ENCODE measurements around the gene PLCD1.

PLCD1 gene

DNA sequence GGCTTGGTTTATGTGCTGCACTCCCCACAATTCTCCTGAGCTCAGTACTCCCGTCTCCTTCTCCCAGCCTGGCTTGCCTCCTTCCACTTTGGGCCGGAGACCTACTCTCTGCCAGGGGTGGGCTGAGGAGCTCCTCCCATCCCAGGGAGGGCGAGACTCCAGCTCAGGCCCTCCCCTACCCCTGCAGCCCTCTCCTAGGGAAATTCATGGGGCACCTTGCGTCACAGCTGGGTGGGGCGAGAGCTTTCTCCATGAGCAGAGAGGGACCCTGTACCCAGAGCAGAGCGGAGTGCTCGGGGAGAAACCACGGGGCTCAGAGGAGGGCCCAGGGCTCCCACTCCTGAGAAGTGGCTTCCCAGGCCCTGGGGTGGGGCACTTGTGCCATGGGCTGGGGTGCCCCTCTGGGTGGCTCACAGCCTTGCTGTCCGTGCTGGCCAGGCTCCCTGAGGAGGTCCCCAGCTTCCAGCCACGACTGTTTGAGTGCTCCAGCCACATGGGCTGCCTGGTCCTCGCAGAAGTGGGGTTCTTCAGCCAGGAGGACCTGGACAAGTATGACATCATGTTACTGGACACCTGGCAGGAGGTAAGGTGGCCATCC is 25.5 kb downstream of the PLCD1 start:
- Histone ChIP-seq H3K4me1 (ENCODE audit: insufficient read depth, low read length) (0 out of 2 replicates have a peak, but pooled peaks cover 2% of the 10 kb centered on the region), H3K4me3 (ENCODE audit: low read length) (no peak overlapping the region), H3K36me3 (ENCODE audit: insufficient read depth, low read depth, low read length) (peaks cover 5% of the 10 kb centered on the region), H3K9me3 (ENCODE audit: insufficient read depth, low read depth, low read length) (no peaks in the 10 kb centered on the region), H3K27me3 (ENCODE audit: insufficient read depth, low read length) (no peaks in the 10 kb centered on the region; the same call in 1 of the 2 replicates), H3K27ac (ENCODE audit: low read length) (no peak overlapping the region), H3K9ac (ENCODE audit: low read depth, low read length) (no peak overlapping the region)

- no peak overlapping the region for H3K9ac ChIP-seq (ENCODE audit: low read depth, low read length)
- no peak overlapping the region for H3K4me3 ChIP-seq (ENCODE audit: low read length)
- no peaks in the 10 kb centered on the region for H3K9me3 ChIP-seq (ENCODE audit: insufficient read depth, low read depth, low read length)
- H3K4me1 ChIP-seq (ENCODE audit: insufficient read depth, low read length), result peaks cover 4% of the 10 kb centered on the region; the same call in 1 of the 2 replicates
- H3K27me3 ChIP-seq (ENCODE audit: insufficient read depth, low read length), result peaks cover 4% of the 10 kb centered on the region
- peaks cover 5% of the 10 kb centered on the region for H3K36me3 ChIP-seq (ENCODE audit: insufficient read depth, low read depth, low read length)
- no peak overlapping the region for H3K27ac ChIP-seq (ENCODE audit: low read length)
Observed at GRCh38 chr3:38003371-38003816, 26.0 kb downstream of the PLCD1 start.

DNA sequence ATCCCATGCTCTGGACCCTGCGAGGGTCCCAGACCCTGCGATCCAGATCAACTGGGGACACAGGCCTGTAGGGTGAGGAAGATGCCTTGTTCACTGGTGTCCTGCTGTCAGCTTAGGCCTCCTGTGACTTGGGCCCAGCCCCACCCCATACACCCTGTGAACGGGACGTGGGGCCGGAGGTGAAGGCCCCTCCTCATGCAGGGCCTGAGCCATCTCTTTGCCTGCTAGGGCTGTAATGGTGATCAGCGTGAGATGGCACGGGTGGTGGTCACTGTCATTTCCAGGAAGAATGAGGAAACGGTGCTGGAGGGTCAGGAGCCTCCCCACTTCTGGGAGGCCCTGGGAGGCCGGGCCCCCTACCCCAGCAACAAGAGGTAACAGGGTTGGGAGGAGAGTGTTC is 26.5 kb downstream of the PLCD1 start:
- no peak overlapping the region for H3K27ac ChIP-seq (ENCODE audit: low read length)
- H3K4me1 ChIP-seq (ENCODE audit: insufficient read depth, low read length), result peaks cover 6% of the 10 kb centered on the region; the same call in 1 of the 2 replicates
- H3K4me3 ChIP-seq (ENCODE audit: low read length), result no peak overlapping the region
- no peak overlapping the region for H3K9ac ChIP-seq (ENCODE audit: low read depth, low read length)
- H3K27me3 ChIP-seq (ENCODE audit: insufficient read depth, low read length), result peaks cover 8% of the 10 kb centered on the region
- H3K36me3 ChIP-seq (ENCODE audit: insufficient read depth, low read depth, low read length), result peaks cover 2% of the 10 kb centered on the region
- no peaks in the 10 kb centered on the region for H3K9me3 ChIP-seq (ENCODE audit: insufficient read depth, low read depth, low read length)

DNA sequence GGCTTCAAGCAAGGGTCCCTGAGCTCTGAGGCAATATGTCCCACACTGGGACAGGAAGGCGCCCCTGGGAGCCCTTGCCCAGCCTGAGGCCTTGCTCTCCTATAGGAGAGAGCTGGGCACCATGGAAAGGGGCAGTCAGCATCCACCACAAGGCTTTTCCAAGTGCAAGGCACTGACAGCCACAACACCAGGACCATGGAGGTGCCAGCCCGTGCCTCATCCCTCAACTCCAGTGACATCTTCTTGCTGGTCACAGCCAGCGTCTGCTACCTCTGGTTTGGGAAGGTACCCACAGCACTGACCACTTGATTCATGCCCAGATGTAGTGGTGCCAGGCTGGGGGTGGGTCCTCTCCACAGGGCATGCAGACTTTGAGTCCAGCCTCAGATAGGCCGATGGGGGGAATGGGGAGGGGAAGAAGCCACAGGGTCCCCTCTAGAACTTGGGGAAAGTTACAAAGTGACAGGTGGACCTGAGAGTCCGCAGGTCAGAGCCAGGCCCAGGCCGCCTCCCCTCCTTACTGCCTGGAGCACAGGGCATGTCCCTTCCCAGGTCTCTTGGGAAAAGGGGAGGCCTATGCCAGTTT is 27.1 kb downstream of the PLCD1 start:
- Histone ChIP-seq H3K9me3 (ENCODE audit: insufficient read depth, low read depth, low read length) (no peaks in the 10 kb centered on the region), H3K27ac (ENCODE audit: low read length) (no peak overlapping the region), H3K4me1 (ENCODE audit: insufficient read depth, low read length) (peaks cover 6% of the 10 kb centered on the region; the same call in 1 of the 2 replicates), H3K27me3 (ENCODE audit: insufficient read depth, low read length) (peaks cover 13% of the 10 kb centered on the region), H3K36me3 (ENCODE audit: insufficient read depth, low read depth, low read length) (no peaks in the 10 kb centered on the region; the same call in none of the 2 replicates), H3K9ac (ENCODE audit: low read depth, low read length) (no peak overlapping the region), H3K4me3 (ENCODE audit: low read length) (no peak overlapping the region)

DNA sequence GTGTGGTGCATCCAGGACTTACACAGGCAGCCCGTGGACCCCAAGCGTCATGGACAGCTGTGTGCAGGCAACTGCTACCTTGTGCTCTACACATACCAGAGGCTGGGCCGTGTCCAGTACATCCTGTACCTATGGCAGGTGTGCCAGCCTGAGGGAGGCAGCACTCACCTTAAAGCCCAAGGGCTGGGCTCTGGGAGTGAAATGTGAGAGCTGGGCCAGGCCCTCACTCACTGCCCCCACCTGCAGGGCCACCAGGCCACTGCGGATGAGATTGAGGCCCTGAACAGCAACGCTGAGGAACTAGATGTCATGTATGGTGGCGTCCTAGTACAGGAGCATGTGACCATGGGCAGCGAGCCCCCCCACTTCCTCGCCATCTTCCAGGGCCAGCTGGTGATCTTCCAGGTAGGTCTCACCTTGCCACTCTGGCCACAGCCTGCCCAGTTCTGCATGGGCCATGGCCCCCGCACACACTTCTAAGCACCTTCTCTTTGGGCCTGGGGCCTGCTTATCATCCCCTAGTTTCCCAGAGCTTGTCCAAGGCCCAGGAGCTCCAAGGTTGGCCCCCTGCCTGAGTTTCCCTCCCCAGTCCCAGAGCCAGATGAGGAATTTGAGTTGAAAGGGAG is 27.9 kb downstream of the PLCD1 start:
- Histone ChIP-seq H3K36me3 (ENCODE audit: insufficient read depth, low read depth, low read length) (no peaks in the 10 kb centered on the region; the same call in none of the 2 replicates), H3K9me3 (ENCODE audit: insufficient read depth, low read depth, low read length) (no peaks in the 10 kb centered on the region), H3K27ac (ENCODE audit: low read length) (no peak overlapping the region), H3K9ac (ENCODE audit: low read depth, low read length) (no peak overlapping the region), H3K27me3 (ENCODE audit: insufficient read depth, low read length) (peaks cover 15% of the 10 kb centered on the region), H3K4me1 (ENCODE audit: insufficient read depth, low read length) (peaks cover 6% of the 10 kb centered on the region; the same call in 1 of the 2 replicates), H3K4me3 (ENCODE audit: low read length) (no peak overlapping the region)

DNA sequence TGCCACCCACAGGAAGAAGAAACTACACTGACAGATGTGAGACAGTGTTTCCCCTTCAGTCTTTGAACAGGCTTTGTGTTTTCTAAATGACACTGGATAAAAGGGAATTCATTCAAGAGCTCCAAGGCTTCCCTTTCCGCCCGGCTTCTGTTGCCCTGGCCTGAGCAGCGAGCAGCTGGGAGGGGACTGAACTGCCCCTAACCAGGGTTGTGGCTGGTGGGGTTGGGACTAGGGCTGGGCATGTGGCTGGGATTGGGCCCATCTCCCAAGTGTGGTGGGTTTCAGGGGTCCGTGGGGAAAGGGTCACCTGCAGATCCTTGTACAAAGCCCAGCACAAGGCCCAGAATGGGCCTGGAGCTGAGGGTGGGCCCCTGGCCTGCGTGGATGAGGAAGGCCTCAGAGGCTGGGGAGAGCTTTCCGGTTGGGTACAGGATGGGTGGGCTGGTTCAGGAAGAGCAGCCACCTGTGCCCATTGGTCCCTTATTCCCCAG is 28.4 kb downstream of the PLCD1 start:
- no peak overlapping the region for H3K27ac ChIP-seq (ENCODE audit: low read length)
- H3K4me3 ChIP-seq (ENCODE audit: low read length), result no peak overlapping the region

GRCh38 chr3:38000242-38000916 is 29.1 kb downstream of the PLCD1 start:
- H3K27ac ChIP-seq (ENCODE audit: low read length), result no peak overlapping the region
- no peaks in the 10 kb centered on the region for H3K9me3 ChIP-seq (ENCODE audit: insufficient read depth, low read depth, low read length)
- H3K9ac ChIP-seq (ENCODE audit: low read depth, low read length), result no peak overlapping the region
- no peaks in the 10 kb centered on the region; the same call in none of the 2 replicates for H3K36me3 ChIP-seq (ENCODE audit: insufficient read depth, low read depth, low read length)
- H3K27me3 ChIP-seq (ENCODE audit: insufficient read depth, low read length), result peaks cover 15% of the 10 kb centered on the region
- peaks cover 6% of the 10 kb centered on the region; the same call in 1 of the 2 replicates for H3K4me1 ChIP-seq (ENCODE audit: insufficient read depth, low read length)
- no peak overlapping the region for H3K4me3 ChIP-seq (ENCODE audit: low read length)

More for the DNA sequence above, 28.4 kb downstream of the PLCD1 start:
- peaks cover 6% of the 10 kb centered on the region; the same call in 1 of the 2 replicates for H3K4me1 ChIP-seq (ENCODE audit: insufficient read depth, low read length)
- no peak overlapping the region for H3K9ac ChIP-seq (ENCODE audit: low read depth, low read length)
- H3K27me3 ChIP-seq (ENCODE audit: insufficient read depth, low read length), result peaks cover 15% of the 10 kb centered on the region
- no peaks in the 10 kb centered on the region for H3K9me3 ChIP-seq (ENCODE audit: insufficient read depth, low read depth, low read length)
- H3K36me3 ChIP-seq (ENCODE audit: insufficient read depth, low read depth, low read length), result no peaks in the 10 kb centered on the region; the same call in none of the 2 replicates

DNA sequence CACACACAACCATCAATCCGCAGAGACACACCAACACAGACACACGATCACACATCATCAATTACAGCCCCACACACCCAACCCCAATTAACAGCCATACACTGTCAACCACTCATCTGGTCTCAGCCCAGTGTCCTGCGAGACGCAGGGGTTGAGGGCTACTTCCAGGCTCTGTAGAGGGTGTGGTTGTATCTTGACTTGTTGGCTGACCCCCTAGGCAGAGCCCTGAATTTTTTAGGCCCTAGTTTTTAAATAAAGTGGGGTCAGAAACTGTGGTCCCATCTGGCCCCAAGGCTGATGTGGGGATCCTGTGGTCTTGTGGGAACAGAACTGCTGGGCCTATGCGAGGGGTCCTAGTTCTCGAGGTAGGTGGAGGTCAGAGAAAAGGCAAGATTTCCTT is 29.6 kb downstream of the PLCD1 start:
- peaks cover 6% of the 10 kb centered on the region; the same call in 1 of the 2 replicates for H3K4me1 ChIP-seq (ENCODE audit: insufficient read depth, low read length)
- no peak overlapping the region for H3K4me3 ChIP-seq (ENCODE audit: low read length)
- H3K9ac ChIP-seq (ENCODE audit: low read depth, low read length), result no peak overlapping the region
- no peaks in the 10 kb centered on the region; the same call in none of the 2 replicates for H3K36me3 ChIP-seq (ENCODE audit: insufficient read depth, low read depth, low read length)
- H3K27me3 ChIP-seq (ENCODE audit: insufficient read depth, low read length), result peaks cover 15% of the 10 kb centered on the region
- H3K27ac ChIP-seq (ENCODE audit: low read length), result no peak overlapping the region
- H3K9me3 ChIP-seq (ENCODE audit: insufficient read depth, low read depth, low read length), result no peaks in the 10 kb centered on the region

DNA sequence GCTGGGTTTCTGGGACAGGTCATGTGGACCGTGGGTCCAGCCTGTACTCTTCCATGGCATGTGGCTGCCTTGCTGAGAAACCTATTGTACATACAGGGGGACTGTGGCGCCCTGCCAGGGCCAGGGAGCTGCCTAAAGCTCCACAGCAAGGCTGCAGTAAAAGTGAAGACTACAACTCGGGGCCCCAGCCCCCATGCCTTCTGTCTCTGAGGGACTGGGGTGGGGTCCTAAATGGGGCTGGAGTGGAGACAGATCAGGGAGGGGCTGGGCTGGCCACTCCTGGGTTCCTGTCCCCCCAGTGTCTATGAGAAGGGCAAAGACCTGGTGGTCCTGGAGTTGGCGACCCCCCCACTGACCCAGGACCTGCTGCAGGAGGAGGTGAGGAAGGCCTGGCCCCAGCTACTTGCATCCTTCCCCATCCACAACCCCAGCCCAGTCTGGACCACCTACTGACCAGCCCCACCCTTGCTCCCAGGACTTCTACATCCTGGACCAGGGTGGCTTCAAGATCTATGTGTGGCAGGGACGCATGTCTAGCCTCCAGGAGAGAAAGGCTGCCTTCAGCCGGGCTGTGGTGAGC is 31.6 kb downstream of the PLCD1 start:
- Histone ChIP-seq H3K4me3 (ENCODE audit: low read length) (no peak overlapping the region), H3K4me1 (ENCODE audit: insufficient read depth, low read length) (peaks cover 4% of the 10 kb centered on the region; the same call in 1 of the 2 replicates), H3K36me3 (ENCODE audit: insufficient read depth, low read depth, low read length) (no peaks in the 10 kb centered on the region; the same call in none of the 2 replicates), H3K27me3 (ENCODE audit: insufficient read depth, low read length) (peaks cover 15% of the 10 kb centered on the region), H3K9me3 (ENCODE audit: insufficient read depth, low read depth, low read length) (no peaks in the 10 kb centered on the region), H3K9ac (ENCODE audit: low read depth, low read length) (no peak overlapping the region), H3K27ac (ENCODE audit: low read length) (no peak overlapping the region)

DNA sequence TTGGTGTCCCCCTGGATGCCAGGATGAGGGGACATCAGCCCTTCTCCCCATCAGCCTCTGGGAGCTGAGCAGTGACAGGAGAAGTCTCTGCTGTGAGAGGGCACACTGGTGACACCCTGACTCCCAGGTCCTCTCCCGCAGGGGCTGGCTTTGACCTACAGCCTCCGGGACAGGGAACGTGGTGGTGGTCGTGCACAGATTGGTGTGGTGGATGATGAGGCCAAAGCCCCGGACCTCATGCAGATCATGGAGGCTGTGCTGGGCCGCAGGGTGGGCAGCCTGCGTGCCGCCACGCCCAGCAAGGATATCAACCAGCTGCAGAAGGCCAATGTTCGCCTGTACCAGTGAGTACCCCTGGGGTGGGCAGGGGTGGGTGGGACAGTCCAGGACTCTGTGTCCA is 32.1 kb downstream of the PLCD1 start:
- H3K9me3 ChIP-seq (ENCODE audit: insufficient read depth, low read depth, low read length), result no peaks in the 10 kb centered on the region
- H3K27me3 ChIP-seq (ENCODE audit: insufficient read depth, low read length), result peaks cover 15% of the 10 kb centered on the region
- H3K27ac ChIP-seq (ENCODE audit: low read length), result no peak overlapping the region
- no peak overlapping the region for H3K9ac ChIP-seq (ENCODE audit: low read depth, low read length)
- H3K4me3 ChIP-seq (ENCODE audit: low read length), result no peak overlapping the region
- no peaks in the 10 kb centered on the region; the same call in none of the 2 replicates for H3K36me3 ChIP-seq (ENCODE audit: insufficient read depth, low read depth, low read length)
- H3K4me1 ChIP-seq (ENCODE audit: insufficient read depth, low read length), result peaks cover 4% of the 10 kb centered on the region; the same call in 1 of the 2 replicates

DNA sequence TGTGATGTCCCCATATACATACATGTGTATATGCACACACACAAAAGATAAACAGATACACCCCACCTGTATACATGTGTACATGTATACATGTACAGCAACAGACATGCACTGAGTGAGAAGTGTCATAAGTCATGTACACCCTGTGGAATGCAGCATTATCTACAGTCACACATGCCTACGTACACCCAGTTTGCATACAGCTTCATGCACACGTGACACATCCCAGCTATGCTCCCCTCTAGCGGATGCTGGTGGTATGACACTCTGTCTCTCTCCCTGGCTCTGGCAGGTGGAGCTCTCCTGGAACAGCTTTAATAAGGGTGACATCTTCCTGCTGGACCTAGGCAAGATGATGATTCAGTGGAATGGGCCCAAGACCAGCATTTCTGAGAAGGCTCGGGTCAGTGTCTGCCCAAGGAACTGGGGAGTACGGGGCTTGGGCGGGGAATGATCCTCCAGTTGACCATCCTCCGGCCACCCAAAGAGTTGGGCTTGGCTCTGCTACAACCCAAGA is 32.6 kb downstream of the PLCD1 start:
- H3K36me3 ChIP-seq (ENCODE audit: insufficient read depth, low read depth, low read length), result no peaks in the 10 kb centered on the region; the same call in 1 of the 2 replicates
- H3K9ac ChIP-seq (ENCODE audit: low read depth, low read length), result no peak overlapping the region
- no peak overlapping the region for H3K4me3 ChIP-seq (ENCODE audit: low read length)
- H3K9me3 ChIP-seq (ENCODE audit: insufficient read depth, low read depth, low read length), result no peaks in the 10 kb centered on the region
- H3K4me1 ChIP-seq (ENCODE audit: insufficient read depth, low read length), result peaks cover 4% of the 10 kb centered on the region; the same call in 1 of the 2 replicates
- H3K27me3 ChIP-seq (ENCODE audit: insufficient read depth, low read length), result peaks cover 20% of the 10 kb centered on the region
- H3K27ac ChIP-seq (ENCODE audit: low read length), result no peak overlapping the region

All from iPS-20b (cell line).